Measurements from ENCODE around the gene NELFE. TPM values are rescaled to one million over a fixed set of nuclear protein-coding genes. Genes with fewer than 3 reads are reported as not detected.
"Not testable (repeated sequence)": the region's sequence is repeated elsewhere in the genome, so short reads cannot be mapped to it uniquely, and the experiment has no call there.

NELFE gene
- total and polyA plus RNA-seq, 2 donors (not counting 1 experiment from before 2014, with no cell fraction given), result 81.7 to 85.5 TPM

GRCh38 chr6:31981744-31982143, 23.0 kb upstream of the NELFE start, which contains the start of gene C4A:
Gene C4A (plus strand): TSS chr6:31982057. CDS start chr6:31982108, 51 bp downstream.
- not testable (repeated sequence) for H3K27ac ChIP-seq (ENCODE audit: insufficient read depth, low read length); H3K9ac ChIP-seq (ENCODE audit: insufficient read depth, low read length); H3K27me3 ChIP-seq (ENCODE audit: control insufficient read depth, insufficient read depth, low read length); H3K9me3 ChIP-seq (ENCODE audit: control insufficient read depth, insufficient read depth, low read depth, low read length); H3K4me1 ChIP-seq (ENCODE audit: control insufficient read depth, extremely low read depth, insufficient read depth, low read length); H3K36me3 ChIP-seq (ENCODE audit: control insufficient read depth, insufficient read depth, low read length); H3K79me2 ChIP-seq (ENCODE audit: control insufficient read depth, insufficient read depth, low read length); H2AFZ ChIP-seq (ENCODE audit: low read length); H3K4me2 ChIP-seq (ENCODE audit: extremely low read depth, insufficient read depth, low read length); H3K4me3 ChIP-seq (replicated peaks in 1 of 4; ENCODE audit: control extremely low read depth in 1 of 4, insufficient read depth in 1 of 4, low read depth in 3 of 4, low read length in 4 of 4); H4K20me1 ChIP-seq (ENCODE audit: control insufficient read depth, extremely low read depth, insufficient read depth, low read length); DNase-seq (ENCODE audit: low read depth in 2 of 2)

- not testable (repeated sequence) for H3K9ac ChIP-seq (ENCODE audit: insufficient read depth, low read length); H3K27ac ChIP-seq (ENCODE audit: insufficient read depth, low read length); DNase-seq (ENCODE audit: low read depth in 2 of 2); H3K79me2 ChIP-seq (ENCODE audit: control insufficient read depth, insufficient read depth, low read length); H3K27me3 ChIP-seq (ENCODE audit: control insufficient read depth, insufficient read depth, low read length); H3K4me1 ChIP-seq (ENCODE audit: control insufficient read depth, extremely low read depth, insufficient read depth, low read length); H3K36me3 ChIP-seq (ENCODE audit: control insufficient read depth, insufficient read depth, low read length); H4K20me1 ChIP-seq (ENCODE audit: control insufficient read depth, extremely low read depth, insufficient read depth, low read length); H3K4me2 ChIP-seq (ENCODE audit: extremely low read depth, insufficient read depth, low read length); H3K9me3 ChIP-seq (ENCODE audit: control insufficient read depth, insufficient read depth, low read depth, low read length); H3K4me3 ChIP-seq (replicated peaks in 1 of 4; ENCODE audit: control extremely low read depth in 1 of 4, insufficient read depth in 1 of 4, low read depth in 3 of 4, low read length in 4 of 4); H2AFZ ChIP-seq (ENCODE audit: low read length)
Observed at GRCh38 chr6:31980998-31981397, 22.2 kb upstream of the NELFE start.

- H3K4me1 ChIP-seq (ENCODE audit: control insufficient read depth, extremely low read depth, insufficient read depth, low read length); H3K36me3 ChIP-seq (ENCODE audit: control insufficient read depth, insufficient read depth, low read length); H3K27me3 ChIP-seq (ENCODE audit: control insufficient read depth, insufficient read depth, low read length); H3K4me2 ChIP-seq (ENCODE audit: extremely low read depth, insufficient read depth, low read length); H2AFZ ChIP-seq (ENCODE audit: low read length); H3K79me2 ChIP-seq (ENCODE audit: control insufficient read depth, insufficient read depth, low read length); H3K27ac ChIP-seq (ENCODE audit: insufficient read depth, low read length); DNase-seq (ENCODE audit: low read depth in 2 of 2); H3K9ac ChIP-seq (ENCODE audit: insufficient read depth, low read length); H3K4me3 ChIP-seq (replicated peaks in 1 of 4; ENCODE audit: control extremely low read depth in 1 of 4, insufficient read depth in 1 of 4, low read depth in 3 of 4, low read length in 4 of 4); H3K9me3 ChIP-seq (ENCODE audit: control insufficient read depth, insufficient read depth, low read depth, low read length); H4K20me1 ChIP-seq (ENCODE audit: control insufficient read depth, extremely low read depth, insufficient read depth, low read length): not testable (repeated sequence)
Observed at GRCh38 chr6:31980195-31980876, 21.6 kb upstream of the NELFE start.

- no peaks in the 10 kb centered on the region for H3K27me3 ChIP-seq (ENCODE audit: control insufficient read depth, insufficient read depth, low read length)
- H3K4me3 ChIP-seq (replicated peaks in 1 of 4; ENCODE audit: control extremely low read depth in 1 of 4, insufficient read depth in 1 of 4, low read depth in 3 of 4, low read length in 4 of 4), result no peak overlapping the region
- H3K4me2 ChIP-seq (ENCODE audit: extremely low read depth, insufficient read depth, low read length), result no peak overlapping the region
- DNase-seq (ENCODE audit: low read depth in 2 of 2), result no peak
- no peaks in the 10 kb centered on the region for H3K79me2 ChIP-seq (ENCODE audit: control insufficient read depth, insufficient read depth, low read length)
- H3K36me3 ChIP-seq (ENCODE audit: control insufficient read depth, insufficient read depth, low read length), result peaks cover 2% of the 10 kb centered on the region
- H3K4me1 ChIP-seq (ENCODE audit: control insufficient read depth, extremely low read depth, insufficient read depth, low read length), result no peaks in the 10 kb centered on the region
- no peak overlapping the region for H2AFZ ChIP-seq (ENCODE audit: low read length)
- TF ChIP-seq CTCF (conservative IDR thresholded peaks at IDR 0.05 in 1 of 2, IDR thresholded peaks at IDR 0.05 in 1 of 2; ENCODE audit: low read depth in 1 of 2, low read length in 2 of 2) (no peak), EZH2 (IDR thresholded peaks at IDR 0.05; ENCODE audit: low read length, missing control alignments) (no peak)
- no peaks in the 10 kb centered on the region for H4K20me1 ChIP-seq (ENCODE audit: control insufficient read depth, extremely low read depth, insufficient read depth, low read length)
- H3K9ac ChIP-seq (ENCODE audit: insufficient read depth, low read length), result no peak overlapping the region
- H3K27ac ChIP-seq (ENCODE audit: insufficient read depth, low read length), result no peak overlapping the region
- H3K9me3 ChIP-seq (ENCODE audit: control insufficient read depth, insufficient read depth, low read depth, low read length), result no peaks in the 10 kb centered on the region
Observed at GRCh38 chr6:31979238-31979898, 20.6 kb upstream of the NELFE start.

Measured in fibroblast of lung (primary cell).